ENCODE measurements around the gene PREP.

- TF ChIP-seq CTCF (conservative IDR thresholded peaks at IDR 0.05) (no peak), EZH2 (IDR thresholded peaks at IDR 0.05; ENCODE audit: low read depth) (no peak)
Observed at GRCh38 chr6:105357165-105357564, 45.7 kb downstream of the PREP start.

All from PC-9 (cell line).